NCI-H774 (cell line): ENCODE measurements around the gene POMP.

ENCODE experiments used
- DNase-seq: peaks from one replicate; lab custom pipeline; 2025; lab: John Stamatoyannopoulos, UW

POMP gene

DNA sequence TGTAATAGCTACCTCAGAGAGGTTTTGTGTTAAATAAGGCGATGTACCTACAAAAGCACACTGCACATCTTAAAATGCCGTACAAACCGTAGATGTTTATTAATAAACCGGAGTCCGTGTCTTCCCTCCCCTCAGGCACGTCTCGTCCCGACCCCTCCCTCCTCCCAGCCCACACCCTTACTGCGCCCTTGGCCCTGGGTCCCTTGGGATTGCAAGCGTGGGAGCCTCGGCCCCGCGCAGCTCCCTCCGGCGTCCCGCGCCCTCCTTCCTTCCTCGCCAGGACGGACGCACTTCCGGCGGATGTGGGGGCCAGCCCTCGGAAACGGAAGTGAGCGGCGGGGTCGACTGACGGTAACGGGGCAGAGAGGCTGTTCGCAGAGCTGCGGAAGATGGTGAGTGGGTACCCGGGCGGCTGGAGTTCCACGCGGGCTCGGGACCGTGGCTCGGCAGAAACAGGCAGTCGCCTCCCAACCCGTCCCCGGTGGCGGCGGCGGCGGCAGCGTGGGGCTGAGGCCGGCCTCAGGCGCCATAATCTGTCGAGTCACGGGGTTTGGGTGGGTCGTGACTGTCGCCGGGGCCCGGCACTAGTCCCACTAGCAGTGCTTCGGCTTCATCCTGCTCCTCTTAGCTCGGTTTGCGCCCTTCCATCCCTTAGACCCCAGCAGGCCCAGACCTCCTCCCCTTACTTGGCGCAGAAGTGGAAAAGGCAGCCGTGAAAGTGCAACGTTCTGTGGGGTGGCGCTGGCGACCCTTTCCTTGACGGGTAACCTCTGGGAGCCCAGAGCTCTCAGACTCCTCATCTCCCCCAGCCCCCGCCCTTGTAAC lies at the start of gene POMP:
Gene POMP, plus strand, starts transcription at position 335 of the 825 bp plus-strand sequence. Its CDS starts 55 bp downstream, at position 390.
- DNase-seq: peak; percentile 68

DNA sequence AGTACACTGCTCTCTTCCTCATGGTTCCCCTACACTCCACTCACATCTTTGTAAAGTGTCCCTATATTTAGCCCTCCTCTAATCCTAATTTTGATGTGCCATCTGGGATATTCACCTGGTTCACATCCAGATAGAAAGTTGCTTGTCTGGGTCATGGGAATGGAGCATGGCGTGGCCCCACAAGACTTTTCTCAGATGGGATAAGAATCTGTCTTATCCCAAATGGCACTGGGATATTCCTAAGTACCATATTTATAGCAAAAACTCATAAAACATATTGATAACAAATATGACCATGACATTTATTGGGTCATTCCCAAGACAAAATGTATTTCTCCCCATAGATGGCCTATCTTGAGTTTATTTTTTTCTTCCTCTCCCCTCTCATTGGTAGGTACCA lies 49.5 kb upstream of the POMP start:
- DNase-seq: no peak

- no peak for DNase-seq
Observed at GRCh38 chr13:28609926-28610325, 49.0 kb upstream of the POMP start.

- DNase-seq: no peak
Observed at GRCh38 chr13:28610996-28611395, 47.9 kb upstream of the POMP start.

GRCh38 chr13:28611654-28612131 lies 47.2 kb upstream of the POMP start:
- no peak for DNase-seq

DNA sequence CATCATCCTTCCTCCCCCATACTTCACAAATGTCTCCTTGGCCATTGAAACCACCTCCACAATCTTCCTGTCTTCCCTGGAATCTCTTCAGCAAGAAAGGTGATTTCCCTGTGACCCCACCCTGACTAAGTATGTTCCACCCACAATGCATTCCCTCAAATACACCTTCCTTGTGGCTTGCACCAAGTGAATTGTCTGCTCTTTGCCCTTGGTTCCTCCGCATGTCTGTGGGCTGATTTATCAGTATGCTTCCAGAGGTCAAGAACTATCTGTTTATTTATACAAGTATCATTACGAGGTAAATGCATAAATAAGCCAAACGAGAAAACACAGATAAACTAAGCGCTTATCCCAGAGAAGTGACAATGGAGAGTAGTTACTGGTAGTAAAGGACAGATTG lies 45.4 kb upstream of the POMP start:
- no peak for DNase-seq

DNA sequence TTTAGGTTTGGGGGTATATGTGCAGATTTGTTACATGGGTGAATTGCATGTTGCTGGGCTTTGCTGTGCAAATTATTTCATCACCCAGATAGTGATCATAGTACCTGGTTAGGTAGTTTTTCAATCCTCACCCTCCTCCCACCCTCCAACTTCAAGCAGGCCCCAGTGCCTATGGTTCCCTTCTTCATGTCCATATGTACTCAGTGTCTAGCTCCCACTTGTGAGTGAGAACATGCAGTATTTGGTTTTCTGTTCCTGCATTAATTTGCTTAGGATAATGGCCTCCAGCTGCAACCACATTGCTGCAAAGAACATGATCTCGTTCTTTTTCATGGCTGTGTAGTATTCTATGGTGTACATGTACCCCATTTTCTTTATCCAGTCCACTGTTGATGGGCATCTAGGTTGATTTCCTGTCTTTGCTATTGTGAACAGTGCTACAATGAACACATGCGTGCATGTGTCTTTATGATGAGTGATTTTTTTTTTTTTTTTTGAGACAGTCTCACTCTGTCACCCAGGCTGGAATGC lies 42.9 kb upstream of the POMP start:
- DNase-seq: no peak

GRCh38 chr13:28618230-28618994 lies 40.5 kb upstream of the POMP start:
- no peak for DNase-seq

GRCh38 chr13:28620011-28620830 lies 38.7 kb upstream of the POMP start:
- no peak for DNase-seq

DNA sequence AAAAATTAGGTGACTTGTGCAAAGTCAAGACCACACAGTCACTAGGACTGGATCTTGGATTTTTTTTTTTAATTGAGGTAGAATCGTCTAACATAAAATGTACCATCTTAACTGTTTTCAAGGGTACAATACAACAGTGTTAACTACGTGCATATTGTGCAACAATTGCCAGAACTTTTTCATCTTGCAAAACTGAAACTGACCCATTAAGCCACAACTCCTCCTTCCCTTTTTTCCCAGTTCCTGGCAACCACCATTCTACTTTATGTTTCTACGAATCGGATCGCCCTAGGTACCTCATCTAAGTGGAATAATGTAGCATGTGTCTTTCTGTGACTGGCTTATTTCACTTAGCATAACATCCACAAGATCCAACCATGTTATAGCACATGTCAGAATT lies 37.5 kb upstream of the POMP start:
- no peak for DNase-seq

GRCh38 chr13:28622286-28622685 lies 36.6 kb upstream of the POMP start:
- DNase-seq: no peak

- DNase-seq: no peak
Observed at GRCh38 chr13:28623782-28624706, 34.9 kb upstream of the POMP start.

- no peak for DNase-seq
Observed at GRCh38 chr13:28624707-28625432, 34.1 kb upstream of the POMP start.

- DNase-seq: no peak
Observed at GRCh38 chr13:28626266-28626665, 32.7 kb upstream of the POMP start.

GRCh38 chr13:28628241-28628640 lies 30.7 kb upstream of the POMP start:
- DNase-seq: no peak

- DNase-seq: no peak
Observed at GRCh38 chr13:28630869-28631268, 28.1 kb upstream of the POMP start.

GRCh38 chr13:28631801-28632200 lies 27.1 kb upstream of the POMP start:
- DNase-seq: no peak

DNA sequence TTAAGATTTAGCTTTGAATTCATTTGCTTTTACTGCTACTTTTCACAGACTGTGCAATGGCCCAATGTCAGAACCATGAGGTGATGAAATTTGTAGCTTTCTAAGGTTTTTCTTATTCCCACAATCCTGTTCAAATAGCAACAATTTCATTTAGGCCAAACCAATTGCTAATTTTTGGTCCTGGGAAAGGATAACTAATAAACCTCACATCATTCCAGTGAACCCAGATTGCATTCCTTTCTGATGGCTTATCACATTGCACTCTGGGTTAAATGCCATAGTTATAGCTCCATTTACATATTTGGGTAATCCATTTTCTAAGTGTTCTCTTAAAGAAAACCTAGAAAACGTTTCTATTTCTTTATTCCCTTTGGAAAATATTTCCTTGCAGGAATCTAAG lies 22.9 kb upstream of the POMP start:
- DNase-seq: no peak

DNA sequence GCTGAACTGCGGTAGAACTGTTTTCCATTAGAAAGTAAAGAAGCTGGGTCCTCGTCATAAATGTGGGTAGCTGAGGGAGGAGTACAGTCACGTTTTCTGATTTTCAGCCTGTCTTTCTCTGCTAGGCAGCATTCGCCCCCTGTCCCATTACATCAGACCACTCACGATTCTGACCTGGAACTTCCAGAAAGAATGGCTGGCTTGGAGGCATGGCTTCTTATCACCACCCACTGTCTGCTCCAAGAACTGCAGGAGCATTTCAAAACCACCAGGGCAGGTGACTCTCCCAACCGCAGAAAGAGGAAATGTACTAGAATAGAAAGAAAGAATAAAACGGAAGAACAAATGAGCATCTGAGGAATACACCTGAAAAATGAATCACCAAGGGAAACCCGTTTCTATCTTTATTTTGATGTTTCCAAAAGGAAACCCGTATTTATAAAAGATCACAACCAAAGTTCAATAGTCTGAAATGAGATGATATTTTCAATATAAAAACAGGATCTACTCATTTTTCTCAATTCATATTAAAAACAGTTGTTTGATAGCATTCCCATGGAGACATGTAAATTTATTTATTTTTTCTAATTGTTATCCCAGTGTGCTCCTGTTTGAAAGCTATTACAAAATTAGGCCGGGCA lies 22.1 kb upstream of the POMP start:
- peak; percentile 3 for DNase-seq
